ENCODE data around the gene CRNKL1.
"Not testable (repeated sequence)": the region's sequence is repeated elsewhere in the genome, so short reads cannot be mapped to it uniquely, and the experiment has no call there.

Gene CRNKL1

GRCh38 chr20:20005342-20005741, 46.9 kb downstream of the CRNKL1 start:
- Mint-ChIP-seq H3K4me1 (peaks cover 17% of the 10 kb centered on the region), H3K27ac (no peak overlapping the region), H3K9me3 (no peaks in the 10 kb centered on the region), H3K27me3 (peaks cover 43% of the 10 kb centered on the region), H3K36me3 (ENCODE audit: low read depth) (no peaks in the 10 kb centered on the region), H3K4me3 (no peak overlapping the region)
- ATAC-seq (no peak), DNase-seq (no peak)

- not testable (repeated sequence) for H3K36me3 Mint-ChIP-seq (ENCODE audit: low read depth); DNase-seq; ATAC-seq; H3K27ac Mint-ChIP-seq; H3K9me3 Mint-ChIP-seq
- Mint-ChIP-seq H3K4me1 (peaks cover 19% of the 10 kb centered on the region), H3K27me3 (peaks cover 37% of the 10 kb centered on the region), H3K4me3 (peak overlapping the region; percentile 60)
These were observed 48.3 kb downstream of the CRNKL1 start for GRCh38 chr20:20003955-20004322.

- peak; percentile 83 for ATAC-seq
- H3K4me1 Mint-ChIP-seq: peaks cover 19% of the 10 kb centered on the region
- peak overlapping the region; percentile 19 for H3K27ac Mint-ChIP-seq
- H3K9me3 Mint-ChIP-seq: no peaks in the 10 kb centered on the region
- H3K36me3 Mint-ChIP-seq (ENCODE audit: low read depth): no peaks in the 10 kb centered on the region
- peak; percentile 23 for DNase-seq
- H3K27me3 Mint-ChIP-seq: peaks cover 36% of the 10 kb centered on the region
- peak overlapping the region; percentile 60 for H3K4me3 Mint-ChIP-seq
These were observed 49.0 kb downstream of the CRNKL1 start for GRCh38 chr20:20003031-20003954.

GRCh38 chr20:20002101-20002998, 49.9 kb downstream of the CRNKL1 start:
- Mint-ChIP-seq H3K4me1 (peaks cover 19% of the 10 kb centered on the region), H3K36me3 (ENCODE audit: low read depth) (no peaks in the 10 kb centered on the region), H3K27ac (no peak overlapping the region), H3K4me3 (peak overlapping the region; percentile 60), H3K9me3 (no peaks in the 10 kb centered on the region), H3K27me3 (peaks cover 31% of the 10 kb centered on the region)
- DNase-seq (no peak), ATAC-seq (no peak)

- no peak for DNase-seq
- H3K4me1 Mint-ChIP-seq: peaks cover 19% of the 10 kb centered on the region
- H3K9me3 Mint-ChIP-seq: no peaks in the 10 kb centered on the region
- no peak for ATAC-seq
- peaks cover 36% of the 10 kb centered on the region for H3K27me3 Mint-ChIP-seq
- no peaks in the 10 kb centered on the region for H3K36me3 Mint-ChIP-seq (ENCODE audit: low read depth)
- no peak overlapping the region for H3K27ac Mint-ChIP-seq
- no peak overlapping the region for H3K4me3 Mint-ChIP-seq
These were observed 51.9 kb downstream of the CRNKL1 start for GRCh38 chr20:20000211-20000968.

GRCh38 chr20:19998990-19999705, 53.1 kb downstream of the CRNKL1 start:
- H3K4me1 Mint-ChIP-seq: peaks cover 19% of the 10 kb centered on the region
- H3K27me3 Mint-ChIP-seq: peaks cover 30% of the 10 kb centered on the region

GRCh38 chr20:19996917-19997316, 55.3 kb downstream of the CRNKL1 start:
- Mint-ChIP-seq H3K27ac (no peak overlapping the region), H3K36me3 (ENCODE audit: low read depth) (no peaks in the 10 kb centered on the region), H3K27me3 (peaks cover 12% of the 10 kb centered on the region), H3K9me3 (no peaks in the 10 kb centered on the region), H3K4me3 (no peak overlapping the region), H3K4me1 (peaks cover 2% of the 10 kb centered on the region)
- ATAC-seq: no peak
- no peak for DNase-seq

More at GRCh38 chr20:19998990-19999705, 53.1 kb downstream of the CRNKL1 start:
- ATAC-seq: no peak
- Mint-ChIP-seq H3K9me3 (no peaks in the 10 kb centered on the region), H3K4me3 (no peak overlapping the region), H3K36me3 (ENCODE audit: low read depth) (no peaks in the 10 kb centered on the region), H3K27ac (no peak overlapping the region)
- DNase-seq: no peak

- Mint-ChIP-seq H3K27ac (no peak overlapping the region), H3K27me3 (peaks cover 10% of the 10 kb centered on the region), H3K9me3 (no peaks in the 10 kb centered on the region), H3K36me3 (ENCODE audit: low read depth) (no peaks in the 10 kb centered on the region), H3K4me3 (no peak overlapping the region), H3K4me1 (peaks cover 2% of the 10 kb centered on the region)
- no peak for DNase-seq
- no peak for ATAC-seq
These were observed 56.0 kb downstream of the CRNKL1 start for GRCh38 chr20:19996222-19996621.

GRCh38 chr20:19995220-19995863, 56.9 kb downstream of the CRNKL1 start:
- peaks cover 2% of the 10 kb centered on the region for H3K4me1 Mint-ChIP-seq
- ATAC-seq: no peak
- H3K4me3 Mint-ChIP-seq: no peak overlapping the region
- peak; percentile 25 for DNase-seq
- H3K9me3 Mint-ChIP-seq: no peaks in the 10 kb centered on the region
- H3K27ac Mint-ChIP-seq: no peak overlapping the region
- H3K36me3 Mint-ChIP-seq (ENCODE audit: low read depth): no peaks in the 10 kb centered on the region
- H3K27me3 Mint-ChIP-seq: peaks cover 10% of the 10 kb centered on the region

- Mint-ChIP-seq H3K4me1 (no peaks in the 10 kb centered on the region), H3K4me3 (no peak overlapping the region), H3K27ac (no peak overlapping the region), H3K27me3 (peaks cover 10% of the 10 kb centered on the region), H3K9me3 (no peaks in the 10 kb centered on the region), H3K36me3 (ENCODE audit: low read depth) (no peaks in the 10 kb centered on the region)
- ATAC-seq (no peak), DNase-seq (no peak)
These were observed 58.2 kb downstream of the CRNKL1 start for GRCh38 chr20:19993958-19994669.

GRCh38 chr20:19992996-19993908, 59.0 kb downstream of the CRNKL1 start:
- DNase-seq: no peak

GRCh38 chr20:19991854-19992253, 60.4 kb downstream of the CRNKL1 start:
- Mint-ChIP-seq H3K9me3 (no peaks in the 10 kb centered on the region), H3K27me3 (peaks cover 9% of the 10 kb centered on the region), H3K27ac (no peak overlapping the region), H3K4me3 (no peak overlapping the region), H3K4me1 (no peaks in the 10 kb centered on the region), H3K36me3 (ENCODE audit: low read depth) (no peaks in the 10 kb centered on the region)
- no peak for DNase-seq
- no peak for ATAC-seq

More at GRCh38 chr20:19992996-19993908, 59.0 kb downstream of the CRNKL1 start:
- Mint-ChIP-seq H3K4me3 (no peak overlapping the region), H3K4me1 (no peaks in the 10 kb centered on the region), H3K27me3 (peaks cover 13% of the 10 kb centered on the region), H3K27ac (no peak overlapping the region), H3K9me3 (no peaks in the 10 kb centered on the region), H3K36me3 (ENCODE audit: low read depth) (no peaks in the 10 kb centered on the region)
- ATAC-seq: no peak
